DMS153 treated with DMSO at 0.1 percent for 48 hours (cell line): Measurements from ENCODE around the gene HDAC4.

Experiments
- DNase-seq: peaks from one replicate; lab custom pipeline; 2025; ENCODE audit not compliant: unreplicated experiment; lab: John Stamatoyannopoulos, UW

The HDAC4 gene

GRCh38 chr2:239211396-239212094 lies 189.3 kb downstream of the HDAC4 start:
- no peak for DNase-seq

- DNase-seq: no peak
Observed at GRCh38 chr2:239209783-239210182, 191.0 kb downstream of the HDAC4 start.

GRCh38 chr2:239208465-239209180 lies 192.2 kb downstream of the HDAC4 start:
- DNase-seq: peak; percentile 83

GRCh38 chr2:239206851-239207250 lies 194.0 kb downstream of the HDAC4 start:
- no peak for DNase-seq

GRCh38 chr2:239206042-239206441 lies 194.8 kb downstream of the HDAC4 start:
- no peak for DNase-seq

- DNase-seq: no peak
Observed at GRCh38 chr2:239204876-239205468, 195.8 kb downstream of the HDAC4 start.

GRCh38 chr2:239204136-239204875 lies 196.5 kb downstream of the HDAC4 start:
- no peak for DNase-seq

- DNase-seq: no peak
Observed at GRCh38 chr2:239203443-239204135, 197.2 kb downstream of the HDAC4 start.

- DNase-seq: no peak
Observed at GRCh38 chr2:239202836-239203235, 198.0 kb downstream of the HDAC4 start.

- no peak for DNase-seq
Observed at GRCh38 chr2:239202343-239202742, 198.5 kb downstream of the HDAC4 start.

- no peak for DNase-seq
Observed at GRCh38 chr2:239201884-239202283, 198.9 kb downstream of the HDAC4 start.

GRCh38 chr2:239201531-239201876 lies 199.3 kb downstream of the HDAC4 start:
- DNase-seq: no peak

- no peak for DNase-seq
Observed at GRCh38 chr2:239200646-239201530, 199.9 kb downstream of the HDAC4 start.

GRCh38 chr2:239199041-239199768 lies 201.6 kb downstream of the HDAC4 start:
- no peak for DNase-seq

- no peak for DNase-seq
Observed at GRCh38 chr2:239198221-239198620, 202.6 kb downstream of the HDAC4 start.

- DNase-seq: no peak
Observed at GRCh38 chr2:239197146-239197545, 203.7 kb downstream of the HDAC4 start.

GRCh38 chr2:239196474-239197021 lies 204.3 kb downstream of the HDAC4 start:
- no peak for DNase-seq

- no peak for DNase-seq
Observed at GRCh38 chr2:239195992-239196391, 204.8 kb downstream of the HDAC4 start.

GRCh38 chr2:239195318-239195871 lies 205.4 kb downstream of the HDAC4 start:
- DNase-seq: no peak
